Fibroblast of the aortic adventitia (primary cell): ENCODE measurements around the gene RPP14. TPM values are rescaled to one million over a fixed set of nuclear protein-coding genes. Genes with fewer than 3 reads are reported as not detected.
A peak's percentile ranks its signal among the peaks of the same experiment; 100 is the strongest.
"Not testable (repeated sequence)": the region's sequence is repeated elsewhere in the genome, so short reads cannot be mapped to it uniquely, and the experiment has no call there.

Experiments used
- DNase-seq: peaks from one replicate; pipeline ENCODE4 v3.0.0-alpha.2; 2010; ENCODE audit warnings: low read depth
- H3K4me3 ChIP-seq: 2 replicates; pipeline ENCODE4 v1.5.1; 2011; ENCODE audit warnings: low read depth, mild to moderate bottlenecking, control low read depth, low read length, moderate library complexity
- CTCF ChIP-seq: IDR thresholded peaks from 2 replicates; pipeline ENCODE4 v1.5.1; 2011; ENCODE audit warnings: mild to moderate bottlenecking, low read length, control low read depth, inconsistent platforms; ENCODE audit not compliant: insufficient read depth
- total RNA-seq: library from RNA; depleted of rRNA; stranded (reverse); fragments of >200 nt; gene quantifications from 2 replicates; pipeline ENCODE4 v1.2.3, GENCODE V29; 2012; ENCODE audit warnings: low replicate concordance

The RPP14 gene
- total RNA-seq, 1 donor, result 10.8 TPM

- no peak for TF ChIP-seq CTCF
- DNase-seq, result no peak
- H3K4me3 ChIP-seq, result no peak overlapping the region
Observed at GRCh38 chr3:58281069-58281468, 25.0 kb upstream of the RPP14 start.

- DNase-seq, result no peak
- TF ChIP-seq CTCF, result no peak
Observed at GRCh38 chr3:58285334-58285733, 20.7 kb upstream of the RPP14 start.

GRCh38 chr3:58287354-58287753 lies 18.7 kb upstream of the RPP14 start:
- no peak for DNase-seq
- TF ChIP-seq CTCF, result no peak

More at GRCh38 chr3:58285334-58285733, 20.7 kb upstream of the RPP14 start:
- no peak overlapping the region for H3K4me3 ChIP-seq

GRCh38 chr3:58288011-58288728 lies 17.9 kb upstream of the RPP14 start:
- DNase-seq, result no peak
- TF ChIP-seq CTCF, result peak; percentile 4
- H3K4me3 ChIP-seq, result no peak overlapping the region

More at GRCh38 chr3:58287354-58287753, 18.7 kb upstream of the RPP14 start:
- H3K4me3 ChIP-seq, result no peak overlapping the region

- DNase-seq, H3K4me3 ChIP-seq: not testable (repeated sequence)
Observed at GRCh38 chr3:58288964-58289613, 17.0 kb upstream of the RPP14 start.

GRCh38 chr3:58290446-58290845 lies 15.6 kb upstream of the RPP14 start:
- H3K4me3 ChIP-seq, DNase-seq: not testable (repeated sequence)

GRCh38 chr3:58291671-58292338 lies 14.2 kb upstream of the RPP14 start:
- no peak overlapping the region for H3K4me3 ChIP-seq
- TF ChIP-seq CTCF, result no peak
- DNase-seq, result no peak

GRCh38 chr3:58292866-58293265 lies 13.2 kb upstream of the RPP14 start:
- no peak for TF ChIP-seq CTCF
- no peak overlapping the region for H3K4me3 ChIP-seq
- no peak for DNase-seq
